Measurements from ENCODE around the gene SMC1B.
"Not testable (repeated sequence)": the region's sequence is repeated elsewhere in the genome, so short reads cannot be mapped to it uniquely, and the experiment has no call there.

SMC1B gene

GRCh38 chr22:45316796-45317526, 96.4 kb downstream of the SMC1B start:
- no peak for DNase-seq

- DNase-seq, result no peak
Measured at GRCh38 chr22:45314786-45315185, 98.6 kb downstream of the SMC1B start.

- no peak for DNase-seq
Measured at GRCh38 chr22:45314054-45314721, 99.2 kb downstream of the SMC1B start.

GRCh38 chr22:45312856-45313255, 100.5 kb downstream of the SMC1B start:
- no peak for DNase-seq

- DNase-seq, result no peak
Measured at GRCh38 chr22:45312415-45312814, 101.0 kb downstream of the SMC1B start.

- DNase-seq, result no peak
Measured at GRCh38 chr22:45310977-45311531, 102.3 kb downstream of the SMC1B start.

- DNase-seq, result peak; percentile 13
Measured at GRCh38 chr22:45310331-45310976, 102.9 kb downstream of the SMC1B start.

- DNase-seq, result peak; percentile 96
Measured at GRCh38 chr22:45309422-45310227, 103.8 kb downstream of the SMC1B start, which contains the start of gene FAM118A. Gene FAM118A (plus strand): TSS chr22:45309934. CDS start chr22:45322380, 12,446 bp downstream.

- DNase-seq, result peak; percentile 37
Measured at GRCh38 chr22:45308957-45309421, 104.4 kb downstream of the SMC1B start.

- DNase-seq, result no peak
Measured at GRCh38 chr22:45308391-45308956, 104.9 kb downstream of the SMC1B start.

- DNase-seq, result no peak
Measured at GRCh38 chr22:45306139-45306538, 107.3 kb downstream of the SMC1B start.

- DNase-seq, result no peak
Measured at GRCh38 chr22:45305456-45306075, 107.8 kb downstream of the SMC1B start.

- no peak for DNase-seq
Measured at GRCh38 chr22:45304971-45305370, 108.4 kb downstream of the SMC1B start.

GRCh38 chr22:45303181-45303580, 110.2 kb downstream of the SMC1B start:
- DNase-seq, result no peak

- no peak for DNase-seq
Measured at GRCh38 chr22:45302751-45303150, 110.6 kb downstream of the SMC1B start.

GRCh38 chr22:45298934-45299505, 114.4 kb downstream of the SMC1B start:
- no peak for DNase-seq

- peak; percentile 23 for DNase-seq
Measured at GRCh38 chr22:45296628-45297297, 116.6 kb downstream of the SMC1B start.

- DNase-seq, result no peak
Measured at GRCh38 chr22:45295492-45295891, 117.9 kb downstream of the SMC1B start.

GRCh38 chr22:45295004-45295403, 118.4 kb downstream of the SMC1B start:
- DNase-seq, result not testable (repeated sequence)

Data from activated naive CD4-positive, alpha-beta T cell treated with Interleukin-2 at 50 U/mL for 16 hours (primary cell).